Measurements from ENCODE around the gene ZNF367.

Gene ZNF367

GRCh38 chr9:96344458-96345180, 73.6 kb downstream of the ZNF367 start:
- DNase-seq, result peak; percentile 10 to 12
- TF ChIP-seq GATA1 (IDR thresholded peaks at IDR 0.05; ENCODE audit: low read depth, low read length) (no peak), POLR2A (IDR thresholded peaks at IDR 0.05; ENCODE audit: low read length) (no peak)

- no peak for DNase-seq
- TF ChIP-seq POLR2A (IDR thresholded peaks at IDR 0.05; ENCODE audit: low read length) (no peak), GATA1 (IDR thresholded peaks at IDR 0.05; ENCODE audit: low read depth, low read length) (no peak)
Measured at GRCh38 chr9:96343515-96344360, 74.4 kb downstream of the ZNF367 start.

GRCh38 chr9:96342571-96343245, 75.5 kb downstream of the ZNF367 start:
- no peak for TF ChIP-seq GATA1 (IDR thresholded peaks at IDR 0.05; ENCODE audit: low read depth, low read length)
- TF ChIP-seq POLR2A (IDR thresholded peaks at IDR 0.05; ENCODE audit: low read length), result no peak
- no peak for DNase-seq

DNA sequence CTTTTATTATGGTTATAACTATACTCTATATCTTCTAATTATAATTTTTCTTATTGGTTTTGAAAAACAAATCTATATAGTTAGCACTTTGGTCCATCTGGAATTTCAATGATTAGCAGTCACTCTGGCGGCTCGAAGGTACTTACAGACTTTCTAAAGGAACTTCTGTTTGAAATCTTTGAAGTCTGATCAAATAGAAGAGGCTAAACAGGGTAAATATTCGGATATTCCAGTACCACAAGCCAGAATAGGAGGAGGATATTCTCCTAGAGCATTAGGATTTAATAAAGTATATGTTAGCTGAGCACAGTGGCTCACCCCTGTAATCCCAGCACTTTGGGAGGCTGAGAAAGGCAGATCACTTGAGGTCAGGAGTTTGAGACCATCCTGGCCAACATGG, 77.5 kb downstream of the ZNF367 start:
- TF ChIP-seq GATA1 (IDR thresholded peaks at IDR 0.05; ENCODE audit: low read depth, low read length) (no peak), POLR2A (IDR thresholded peaks at IDR 0.05; ENCODE audit: low read length) (no peak)
- no peak for DNase-seq

DNA sequence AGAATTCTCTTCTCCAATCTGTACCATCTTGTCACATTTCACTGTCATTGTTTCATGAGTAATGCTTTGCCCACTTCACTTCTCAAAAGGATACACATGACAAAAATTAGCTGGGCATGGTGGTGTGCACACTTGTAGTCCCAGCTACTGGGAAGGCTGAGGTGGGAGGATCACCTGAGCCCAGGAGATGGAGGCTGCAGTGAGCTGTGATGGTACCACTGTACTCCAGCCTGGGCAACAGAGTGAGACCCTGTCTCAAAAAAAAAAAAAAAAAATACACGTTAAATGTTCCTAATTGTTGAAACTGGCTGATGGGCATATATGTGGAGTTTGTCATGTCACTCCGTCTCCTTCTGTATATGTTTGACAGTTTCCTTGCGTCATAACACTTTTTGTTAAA, 79.9 kb downstream of the ZNF367 start:
- DNase-seq, result no peak
- no peak for TF ChIP-seq POLR2A (IDR thresholded peaks at IDR 0.05; ENCODE audit: low read length)
- no peak for TF ChIP-seq GATA1 (IDR thresholded peaks at IDR 0.05; ENCODE audit: low read depth, low read length)
